ENCODE results near the gene CDC25A.
"Not testable (repeated sequence)": the region's sequence is repeated elsewhere in the genome, so short reads cannot be mapped to it uniquely, and the experiment has no call there.

The CDC25A gene

GRCh38 chr3:48188266-48189201 lies at the start of gene CDC25A:
TSS of gene CDC25A (minus strand) at chr3:48188417. CDS start at chr3:48187947, 470 bp downstream.
- DNase-seq (ENCODE audit: low read depth in 3 of 3, low spot score in 1 of 3) = peak; percentile 75 to 84 (median 81)

GRCh38 chr3:48236531-48236930 lies 48.3 kb upstream of the CDC25A start:
- no peak for DNase-seq (ENCODE audit: low read depth in 3 of 3, low spot score in 1 of 3)

GRCh38 chr3:48233542-48233941 lies 45.3 kb upstream of the CDC25A start:
- no peak for DNase-seq (ENCODE audit: low read depth in 3 of 3, low spot score in 1 of 3)

- peak in 2 of 3 donors; percentile 18 to 39 for DNase-seq (ENCODE audit: low read depth in 3 of 3, low spot score in 1 of 3)
Measured at GRCh38 chr3:48232734-48233133, 44.5 kb upstream of the CDC25A start.

- DNase-seq (ENCODE audit: low read depth in 3 of 3, low spot score in 1 of 3) = no peak
Measured at GRCh38 chr3:48232232-48232631, 44.0 kb upstream of the CDC25A start.

- DNase-seq (ENCODE audit: low read depth in 3 of 3, low spot score in 1 of 3) = no peak
Measured at GRCh38 chr3:48226939-48227338, 38.7 kb upstream of the CDC25A start.

GRCh38 chr3:48225587-48225986 lies 37.4 kb upstream of the CDC25A start:
- no peak for DNase-seq (ENCODE audit: low read depth in 3 of 3, low spot score in 1 of 3)

GRCh38 chr3:48222616-48223513 lies 34.6 kb upstream of the CDC25A start, which contains the start of gene CAMP:
TSS of gene CAMP (plus strand) at chr3:48223495. CDS start at chr3:48223512, 17 bp downstream.
- DNase-seq (ENCODE audit: low read depth in 3 of 3, low spot score in 1 of 3) = no peak

- no peak for DNase-seq (ENCODE audit: low read depth in 3 of 3, low spot score in 1 of 3)
Measured at GRCh38 chr3:48220746-48221145, 32.5 kb upstream of the CDC25A start.

GRCh38 chr3:48219543-48219942 lies 31.3 kb upstream of the CDC25A start:
- DNase-seq (ENCODE audit: low read depth in 3 of 3, low spot score in 1 of 3) = no peak

GRCh38 chr3:48218537-48218936 lies 30.3 kb upstream of the CDC25A start:
- DNase-seq (ENCODE audit: low read depth in 3 of 3, low spot score in 1 of 3) = no peak

GRCh38 chr3:48217449-48217848 lies 29.2 kb upstream of the CDC25A start:
- DNase-seq (ENCODE audit: low read depth in 3 of 3, low spot score in 1 of 3) = no peak

GRCh38 chr3:48215876-48216275 lies 27.7 kb upstream of the CDC25A start:
- no peak for DNase-seq (ENCODE audit: low read depth in 3 of 3, low spot score in 1 of 3)

- DNase-seq (ENCODE audit: low read depth in 3 of 3, low spot score in 1 of 3) = no peak
Measured at GRCh38 chr3:48215466-48215865, 27.2 kb upstream of the CDC25A start.

- DNase-seq (ENCODE audit: low read depth in 3 of 3, low spot score in 1 of 3) = no peak
Measured at GRCh38 chr3:48215019-48215418, 26.8 kb upstream of the CDC25A start.

GRCh38 chr3:48214225-48214624 lies 26.0 kb upstream of the CDC25A start:
- DNase-seq (ENCODE audit: low read depth in 3 of 3, low spot score in 1 of 3) = no peak

GRCh38 chr3:48211776-48212175 lies 23.6 kb upstream of the CDC25A start:
- not testable (repeated sequence) for DNase-seq (ENCODE audit: low read depth in 3 of 3, low spot score in 1 of 3)

GRCh38 chr3:48210534-48210933 lies 22.3 kb upstream of the CDC25A start:
- DNase-seq (ENCODE audit: low read depth in 3 of 3, low spot score in 1 of 3) = not testable (repeated sequence)

- DNase-seq (ENCODE audit: low read depth in 3 of 3, low spot score in 1 of 3) = no peak
Measured at GRCh38 chr3:48209445-48209844, 21.2 kb upstream of the CDC25A start.

- DNase-seq (ENCODE audit: low read depth in 3 of 3, low spot score in 1 of 3) = no peak
Measured at GRCh38 chr3:48208076-48208475, 19.9 kb upstream of the CDC25A start.

- no peak for DNase-seq (ENCODE audit: low read depth in 3 of 3, low spot score in 1 of 3)
Measured at GRCh38 chr3:48202632-48203031, 14.4 kb upstream of the CDC25A start.

- no peak for DNase-seq (ENCODE audit: low read depth in 3 of 3, low spot score in 1 of 3)
Measured at GRCh38 chr3:48199117-48199516, 10.9 kb upstream of the CDC25A start.

All from stimulated activated CD4-positive, alpha-beta T cell treated with anti-CD3 and anti-CD28 coated beads, TNF-alpha, amount 100 ng/mL, for 1 hour (primary cell).